ENCODE measurements around the gene HTATIP2. TPM values are rescaled to one million over a fixed set of nuclear protein-coding genes. Genes with fewer than 3 reads are reported as not detected.

Gene HTATIP2
- 25.2 and 43.4 TPM in 2 replicates for total RNA-seq

GRCh38 chr11:20363500-20364340, at the start of gene HTATIP2:
HTATIP2 (plus strand) TSS chr11:20363714; CDS start chr11:20364238, 524 bp downstream.

GRCh38 chr11:20387261-20388095, 24.0 kb downstream of the HTATIP2 start, which contains the start of gene PRMT3:
PRMT3 (plus strand) TSS chr11:20387716; CDS start chr11:20387747, 31 bp downstream.

Other genes starting within 250 kb of the HTATIP2 start
- gene DBX1, start 203.2 kb upstream of the HTATIP2 start, total RNA-seq = not detected in 2 replicates
- gene PRMT3, start 24.0 kb downstream of the HTATIP2 start, total RNA-seq = 19.0 and 22.4 TPM in 2 replicates
- gene SLC6A5, start 235.9 kb downstream of the HTATIP2 start, total RNA-seq = not detected in 2 replicates

All from uterine smooth muscle cell (primary cell).